GM19328 (cell line): Measurements from ENCODE around the gene PPFIA2.

ENCODE experiments used
- ATAC-seq: cut with Tn5 transposase; IDR thresholded peaks from one replicate; pipeline ENCODE4 v1.9.1; 2021; ENCODE audit warnings: mild to moderate bottlenecking, moderate library complexity; ENCODE audit not compliant: unreplicated experiment

The PPFIA2 gene

DNA sequence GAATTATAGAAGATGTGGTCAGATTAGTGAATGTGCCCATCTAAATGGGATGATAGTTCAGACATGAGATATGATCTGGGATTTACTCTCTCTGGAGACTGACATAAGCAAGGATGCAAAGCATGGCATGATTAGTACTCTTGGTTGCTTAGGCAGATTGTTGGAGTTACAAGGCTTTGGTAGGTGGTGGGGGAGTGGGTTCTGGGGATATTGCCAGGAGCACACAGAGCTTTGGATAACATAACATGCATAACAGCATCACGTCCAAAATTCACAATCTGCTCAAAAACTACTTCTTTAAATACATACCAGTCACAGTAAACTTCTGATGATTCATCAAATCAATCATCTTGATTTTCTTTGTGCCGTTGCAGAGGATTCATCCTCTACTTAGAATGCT is 393.9 kb downstream of the PPFIA2 start:
- ATAC-seq: no peak

DNA sequence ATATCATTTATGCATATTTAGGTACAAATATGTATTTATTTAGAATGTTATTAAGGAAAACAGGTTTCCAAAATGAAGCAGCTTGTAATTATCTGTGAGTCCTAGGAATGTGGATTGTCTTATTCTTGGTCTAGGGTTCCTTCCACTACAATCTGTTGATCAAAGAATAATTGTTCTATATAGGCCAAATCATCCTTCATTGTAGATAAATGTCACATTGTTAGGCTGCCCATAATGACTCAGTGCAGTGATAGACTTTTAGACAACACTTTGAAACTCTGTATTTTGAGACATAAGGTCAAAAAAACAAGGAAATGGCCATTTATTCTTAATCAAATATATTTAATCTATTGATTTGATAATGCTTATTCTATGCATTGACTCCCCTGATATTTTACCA is 398.2 kb downstream of the PPFIA2 start:
- no peak for ATAC-seq

DNA sequence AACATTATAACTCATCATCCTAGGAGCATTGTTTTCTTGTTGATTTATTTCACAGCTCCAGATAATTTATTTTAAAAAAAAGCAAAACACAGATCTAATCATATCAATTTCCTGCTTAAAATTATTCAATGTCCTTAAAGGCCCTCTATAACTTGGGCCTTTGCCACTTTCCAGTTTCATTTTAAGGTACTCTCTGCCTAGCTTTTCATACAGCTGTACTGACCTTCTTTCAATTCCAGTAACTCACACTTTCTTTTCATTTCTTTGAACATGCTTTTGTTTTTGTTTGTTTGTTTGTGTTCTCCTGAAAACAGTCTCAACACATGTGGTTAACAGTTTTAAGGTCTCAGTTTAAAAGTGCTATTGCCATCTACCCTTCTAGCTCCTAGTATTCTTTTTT is 399.4 kb downstream of the PPFIA2 start:
- no peak for ATAC-seq

DNA sequence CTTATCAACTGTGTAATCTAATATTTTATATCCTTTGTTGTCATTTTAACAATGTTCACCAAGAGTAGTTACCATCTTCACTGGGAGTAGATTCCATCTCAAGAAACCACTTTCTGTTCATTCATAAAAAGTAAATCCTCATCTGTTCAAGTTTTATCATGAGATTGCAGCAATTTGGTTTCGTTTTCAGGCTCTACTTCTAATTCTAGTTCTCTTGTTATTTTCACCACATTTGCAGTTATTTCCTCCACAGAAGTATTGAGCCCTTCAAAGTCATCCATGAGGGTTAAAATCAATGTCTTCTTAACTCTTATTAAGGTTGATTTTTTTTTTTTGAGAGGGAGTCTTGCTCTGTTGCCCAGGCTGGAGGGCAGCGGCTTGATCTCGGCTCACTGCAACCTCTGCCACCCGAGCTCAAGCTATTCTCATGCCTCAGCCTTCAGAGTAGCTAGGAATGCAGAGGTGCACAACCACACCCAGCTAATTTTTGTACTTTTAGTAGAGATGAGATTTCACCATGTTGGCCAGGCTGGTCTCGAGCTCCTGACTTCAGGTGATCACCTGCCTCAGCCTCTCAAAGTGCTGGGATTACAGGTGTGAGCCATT is 404.7 kb downstream of the PPFIA2 start:
- no peak for ATAC-seq

GRCh38 chr12:81350309-81350708 is 408.8 kb downstream of the PPFIA2 start:
- no peak for ATAC-seq

DNA sequence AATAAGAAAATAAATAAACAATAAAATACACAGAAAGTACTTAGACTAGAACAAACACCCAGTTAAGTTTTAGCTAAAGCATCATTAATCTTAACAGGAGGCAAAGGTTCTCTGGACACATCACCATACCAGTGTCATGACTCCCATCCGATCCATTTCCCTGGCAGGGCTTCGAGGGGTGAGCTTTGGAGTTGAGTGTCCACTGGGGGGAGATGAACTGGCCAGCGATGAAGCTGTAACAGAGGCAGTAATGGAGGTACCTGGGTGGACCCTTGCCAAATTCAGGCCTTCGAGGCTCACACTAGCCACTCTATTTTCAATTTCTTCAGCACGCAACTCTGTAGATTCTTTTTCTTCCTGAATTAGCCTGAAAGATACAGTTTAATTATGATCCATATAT is 411.7 kb downstream of the PPFIA2 start:
- no peak for ATAC-seq

- ATAC-seq: no peak
Observed at GRCh38 chr12:81340910-81341309, 418.2 kb downstream of the PPFIA2 start.

- ATAC-seq: no peak
Observed at GRCh38 chr12:81339071-81339470, 420.1 kb downstream of the PPFIA2 start.

DNA sequence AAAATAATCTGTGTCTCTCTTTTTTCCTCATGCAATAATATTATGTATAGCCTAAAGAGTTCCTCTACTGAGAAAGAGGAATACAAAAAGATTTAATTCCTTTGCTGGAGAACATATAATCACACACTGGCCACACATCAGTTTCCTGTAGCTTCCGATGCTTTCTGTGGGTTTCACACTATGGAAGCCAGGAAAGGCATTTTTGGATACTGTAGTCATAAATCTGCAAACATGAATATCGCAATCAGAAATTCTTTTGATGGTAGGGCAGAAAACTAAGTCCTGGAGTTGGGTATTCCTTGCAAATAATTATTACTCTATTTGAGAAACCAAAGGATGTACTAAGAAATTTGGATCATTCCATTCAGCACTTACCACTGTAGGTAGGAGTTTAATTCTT is 421.3 kb downstream of the PPFIA2 start:
- ATAC-seq: no peak

GRCh38 chr12:81333812-81334211 is 425.3 kb downstream of the PPFIA2 start:
- no peak for ATAC-seq

DNA sequence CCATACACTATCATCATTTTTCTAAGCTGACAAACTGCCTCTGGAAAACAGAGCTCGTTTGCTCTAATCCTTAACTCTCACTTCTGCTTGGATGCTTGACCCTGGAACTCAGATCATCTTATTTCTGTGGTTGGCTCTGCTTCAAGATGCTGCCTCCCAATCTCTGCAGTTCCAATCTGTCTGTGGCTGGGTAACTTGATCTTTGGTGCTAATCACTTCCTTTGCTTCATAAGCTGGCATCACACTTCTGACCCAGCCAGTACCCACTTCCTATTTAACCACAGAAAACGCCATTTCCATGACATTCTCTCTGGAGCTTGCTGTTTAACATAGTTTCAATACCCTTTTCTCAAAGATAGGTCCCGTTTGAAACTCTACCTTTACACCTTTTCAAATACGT is 427.1 kb downstream of the PPFIA2 start:
- ATAC-seq: no peak

GRCh38 chr12:81330480-81330879 is 428.7 kb downstream of the PPFIA2 start:
- ATAC-seq: no peak

DNA sequence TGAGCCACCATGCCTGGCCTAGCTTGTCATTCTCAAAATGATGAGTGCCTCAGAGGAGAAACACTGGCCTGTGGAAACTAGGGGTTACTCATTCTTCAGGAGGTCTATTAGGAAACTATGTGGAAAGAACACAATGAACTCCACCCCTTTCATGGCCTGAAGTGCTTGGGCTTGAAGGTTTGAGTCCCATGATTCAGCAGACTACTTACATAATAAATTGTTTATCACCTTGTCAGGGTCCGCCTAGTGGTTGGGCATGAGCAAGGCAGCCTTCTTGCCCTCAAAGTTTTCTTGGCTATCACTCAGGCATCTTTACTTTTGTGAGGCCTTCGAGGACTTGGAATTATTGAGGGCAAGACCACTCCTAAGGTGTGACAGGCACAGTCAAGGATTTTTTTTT is 430.1 kb downstream of the PPFIA2 start:
- ATAC-seq: peak; percentile 62

DNA sequence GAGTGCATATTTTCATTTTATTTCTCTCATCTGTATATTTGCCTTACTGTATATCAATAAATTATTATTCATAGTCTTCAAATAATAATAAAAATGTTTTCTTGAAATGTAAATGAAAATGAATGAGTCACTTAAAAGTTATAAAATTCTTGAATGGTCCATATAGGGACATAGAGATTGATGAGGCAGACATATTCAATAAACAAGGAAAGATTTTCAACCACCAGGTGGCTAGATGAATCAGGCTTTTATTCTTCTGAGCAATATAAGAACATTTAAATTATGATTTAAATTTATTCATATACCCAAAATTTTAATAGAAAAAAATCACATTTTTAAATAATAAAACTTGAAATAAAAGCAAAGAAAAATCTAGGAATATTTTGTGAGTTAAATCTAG is 431.7 kb downstream of the PPFIA2 start:
- no peak for ATAC-seq

DNA sequence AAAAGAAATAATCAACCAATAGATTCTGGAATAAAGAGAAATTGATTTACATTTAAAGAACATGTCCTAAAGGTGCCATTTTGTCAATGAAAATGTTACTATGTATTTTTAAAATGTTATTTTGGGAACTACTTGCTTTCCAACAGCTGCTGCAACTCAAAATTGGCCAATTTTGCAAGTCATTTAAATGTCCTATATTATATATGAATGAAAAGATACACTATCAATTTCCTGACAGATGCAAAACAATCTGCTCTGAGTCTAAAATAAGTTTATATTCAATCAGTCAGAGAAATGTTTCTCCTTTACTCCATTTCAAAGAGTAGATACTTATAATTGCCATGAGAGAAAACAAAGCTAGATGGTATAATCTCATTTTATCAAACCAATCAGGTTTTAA is 434.1 kb downstream of the PPFIA2 start:
- no peak for ATAC-seq

DNA sequence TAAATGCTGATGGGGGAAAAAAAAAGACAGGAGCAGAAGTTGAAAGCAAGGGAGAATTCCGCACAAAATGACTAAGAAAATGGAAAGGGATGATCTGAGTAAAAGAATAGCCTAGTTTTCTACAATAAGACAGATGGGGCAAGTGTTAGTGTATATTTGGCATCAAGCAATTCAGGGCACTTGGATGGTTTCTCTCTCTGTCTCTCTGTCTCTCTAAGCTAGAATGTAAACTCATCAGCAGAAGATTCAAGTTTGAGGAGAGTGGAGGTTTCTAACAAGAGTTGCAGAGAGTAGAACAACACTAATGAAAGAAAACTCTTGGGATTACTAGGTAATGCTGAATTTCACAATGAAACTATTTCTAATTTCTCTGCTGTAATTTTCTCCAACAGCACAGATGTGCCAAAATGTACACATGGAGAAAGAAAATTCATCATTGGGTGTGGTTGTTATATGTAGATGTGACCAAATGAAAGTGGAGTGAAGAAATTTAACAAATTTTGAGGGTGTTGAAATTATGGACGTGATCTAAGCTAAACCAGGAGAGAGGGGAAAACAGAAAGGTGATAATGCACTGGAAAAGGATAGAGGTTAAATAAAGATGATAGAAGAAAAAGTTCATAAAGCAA is 444.1 kb downstream of the PPFIA2 start:
- no peak for ATAC-seq

DNA sequence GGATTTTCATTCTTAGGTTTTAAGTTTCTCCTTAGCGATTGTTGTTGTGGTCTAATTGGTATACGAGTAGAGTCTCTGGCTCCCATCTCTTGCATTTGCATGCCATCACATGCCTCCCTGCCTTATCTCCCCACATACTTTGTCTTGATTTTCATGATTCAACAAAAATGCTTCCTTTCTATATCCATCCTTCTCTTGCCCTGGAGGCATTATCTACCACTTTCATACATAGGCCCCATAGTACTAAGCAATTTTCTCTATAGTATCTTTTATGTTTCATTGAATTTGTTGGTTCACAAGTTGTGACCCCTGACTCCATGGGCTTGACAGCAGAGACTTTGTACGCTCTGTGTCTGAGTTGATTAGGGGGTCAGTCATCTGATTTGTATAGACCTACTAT is 455.2 kb downstream of the PPFIA2 start:
- no peak for ATAC-seq

- ATAC-seq: no peak
Observed at GRCh38 chr12:81300454-81300853, 458.7 kb downstream of the PPFIA2 start.

GRCh38 chr12:81297601-81298000 is 461.5 kb downstream of the PPFIA2 start:
- no peak for ATAC-seq

DNA sequence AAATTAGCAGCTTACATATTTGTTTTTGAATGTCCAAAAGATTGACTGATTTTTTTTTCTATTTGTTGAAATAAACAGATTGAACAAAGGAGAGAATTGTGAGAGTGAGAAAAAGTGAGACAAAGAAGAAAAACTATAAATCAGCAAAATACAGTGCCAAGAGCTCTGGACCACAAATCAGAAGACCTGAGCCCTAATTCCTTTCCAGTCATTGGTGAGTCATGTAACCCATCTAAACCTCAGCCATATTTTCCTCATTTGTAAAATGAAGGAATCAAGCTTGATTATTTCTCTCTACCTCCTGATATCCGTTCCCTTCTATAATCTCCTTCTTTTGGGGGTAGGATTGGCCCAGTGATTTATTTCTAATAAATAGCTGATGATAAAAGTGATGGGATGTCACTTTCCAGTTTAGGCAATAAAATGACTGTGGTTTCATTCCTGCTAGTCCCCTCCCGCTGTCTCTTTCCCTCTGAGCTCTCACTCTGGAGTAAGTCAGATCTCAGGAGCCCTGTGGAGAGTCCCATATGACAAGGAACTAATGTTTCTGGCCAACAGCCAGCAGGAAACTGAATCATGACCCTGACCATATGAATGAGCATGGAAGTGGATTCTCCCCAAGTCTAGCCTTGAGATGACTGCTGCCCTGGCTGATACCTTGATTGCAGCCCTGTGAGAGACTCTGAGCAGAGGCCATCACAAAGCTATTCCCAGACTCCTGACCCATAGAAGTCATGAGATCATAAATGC is 462.4 kb downstream of the PPFIA2 start:
- ATAC-seq: no peak

DNA sequence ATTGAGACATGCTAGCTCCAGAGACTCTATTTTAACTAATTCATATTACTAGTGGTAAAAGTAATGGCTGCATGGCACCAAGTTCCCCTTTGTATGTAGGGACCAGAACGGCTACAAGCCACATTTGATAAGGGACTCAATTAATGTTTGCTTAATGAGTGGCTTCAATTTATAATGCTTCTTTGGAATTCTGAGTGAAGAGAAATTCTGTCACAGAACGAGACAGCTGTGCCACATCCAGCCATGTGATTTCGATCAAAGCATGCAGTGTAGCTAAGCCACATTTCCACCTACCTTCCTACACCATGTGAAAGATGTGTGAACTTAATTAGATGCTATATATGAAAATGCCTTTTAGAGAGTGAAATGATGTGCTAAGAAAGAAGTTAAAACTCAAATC is 463.9 kb downstream of the PPFIA2 start:
- no peak for ATAC-seq
